ENCODE data around the gene CDT1.

- TF ChIP-seq GATA2 (IDR thresholded peaks at IDR 0.05; ENCODE audit: low read depth, low read length): no peak
- no peak for TF ChIP-seq GATA3 (IDR thresholded peaks at IDR 0.05; ENCODE audit: low read depth, low read length)
Observed at GRCh38 chr16:88819126-88819525, 15.5 kb downstream of the CDT1 start.

Data from SH-SY5Y (cell line).